IPS-20b (cell line): Measurements from ENCODE around the gene NKX2-4.
A peak's percentile ranks its signal among the peaks of the same experiment; 100 is the strongest.

Experiments
- H3K27ac ChIP-seq: one replicate; pipeline ENCODE4 v1.5.1; 2013; ENCODE audit warnings: low read length
- H3K27me3 ChIP-seq: 2 replicates; pipeline ENCODE4 v1.6.1; 2013; ENCODE audit warnings: mild to moderate bottlenecking, low read length, inconsistent platforms; ENCODE audit not compliant: insufficient read depth
- H3K36me3 ChIP-seq: 2 replicates; pipeline ENCODE4 v1.6.1; 2013; ENCODE audit warnings: low read depth, mild to moderate bottlenecking, inconsistent platforms, low read length, moderate library complexity; ENCODE audit not compliant: insufficient read depth
- H3K4me1 ChIP-seq: 2 replicates; pipeline ENCODE4 v1.6.1; 2013; ENCODE audit warnings: mild to moderate bottlenecking, control low read depth, inconsistent platforms, low read length, moderate library complexity; ENCODE audit not compliant: insufficient read depth
- H3K4me3 ChIP-seq: 2 replicates; pipeline ENCODE4 v1.5.1; 2013; ENCODE audit warnings: mild to moderate bottlenecking, low read length, inconsistent platforms
- H3K9ac ChIP-seq: 2 replicates; pipeline ENCODE4 v1.6.1; 2013; ENCODE audit warnings: low read depth, mild to moderate bottlenecking, inconsistent platforms, low read length, moderate library complexity
- H3K9me3 ChIP-seq: 2 replicates; pipeline ENCODE4 v1.6.1; 2013; ENCODE audit warnings: mild to moderate bottlenecking, low read depth, low read length, inconsistent platforms; ENCODE audit not compliant: insufficient read depth

NKX2-4 gene

DNA sequence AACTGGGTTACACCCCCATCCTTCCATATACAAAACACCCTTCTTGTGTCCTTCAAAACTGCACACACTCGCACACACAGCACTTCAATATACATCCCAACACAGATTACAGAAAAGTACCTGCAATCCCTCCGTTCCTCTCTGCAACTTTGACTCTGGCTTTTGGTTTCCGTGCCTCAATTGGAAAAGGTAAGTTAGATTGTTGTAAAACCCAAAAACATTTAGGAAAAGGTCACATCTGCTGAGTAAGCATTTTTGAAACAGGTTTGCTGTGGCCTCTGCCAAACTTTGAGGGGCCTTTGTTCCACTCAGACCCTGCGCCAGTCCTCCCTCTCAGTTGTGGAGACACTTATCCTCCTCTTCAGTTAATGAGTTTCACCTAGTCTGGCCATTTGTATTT, 4.2 kb downstream of the NKX2-4 start:
- Histone ChIP-seq H3K9me3 (peaks cover 6% of the 10 kb centered on the region; the same call in 1 of the 2 replicates), H3K9ac (no peak overlapping the region), H3K4me1 (no peaks in the 10 kb centered on the region; the same call in 1 of the 2 replicates), H3K36me3 (peaks cover 20% of the 10 kb centered on the region), H3K27me3 (peaks cover 96% of the 10 kb centered on the region), H3K4me3 (no peak overlapping the region), H3K27ac (no peak overlapping the region)

DNA sequence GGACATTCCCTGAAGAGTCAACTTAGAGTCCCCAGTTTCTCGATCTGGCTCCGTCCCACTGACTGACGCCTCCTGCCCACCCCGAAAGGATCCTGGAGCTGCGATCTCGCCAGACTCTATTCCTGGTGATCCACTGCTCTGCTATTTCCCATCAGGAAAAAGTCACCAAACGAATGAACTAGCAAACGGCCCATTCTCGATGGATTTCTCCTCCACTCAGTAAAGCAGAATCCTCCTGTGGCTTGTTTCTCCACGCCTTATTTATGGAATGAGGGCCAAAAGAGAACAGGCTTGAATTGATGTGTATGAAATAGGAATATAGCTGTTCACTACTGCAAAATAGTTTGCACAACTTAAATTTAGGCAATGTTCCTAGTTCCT, 5.4 kb downstream of the NKX2-4 start:
- Histone ChIP-seq H3K9me3 (peaks cover 6% of the 10 kb centered on the region; the same call in 1 of the 2 replicates), H3K9ac (no peak overlapping the region), H3K4me3 (peak overlapping the region; percentile 58), H3K27me3 (peaks cover 84% of the 10 kb centered on the region), H3K4me1 (no peaks in the 10 kb centered on the region), H3K36me3 (peaks cover 32% of the 10 kb centered on the region), H3K27ac (no peak overlapping the region)

DNA sequence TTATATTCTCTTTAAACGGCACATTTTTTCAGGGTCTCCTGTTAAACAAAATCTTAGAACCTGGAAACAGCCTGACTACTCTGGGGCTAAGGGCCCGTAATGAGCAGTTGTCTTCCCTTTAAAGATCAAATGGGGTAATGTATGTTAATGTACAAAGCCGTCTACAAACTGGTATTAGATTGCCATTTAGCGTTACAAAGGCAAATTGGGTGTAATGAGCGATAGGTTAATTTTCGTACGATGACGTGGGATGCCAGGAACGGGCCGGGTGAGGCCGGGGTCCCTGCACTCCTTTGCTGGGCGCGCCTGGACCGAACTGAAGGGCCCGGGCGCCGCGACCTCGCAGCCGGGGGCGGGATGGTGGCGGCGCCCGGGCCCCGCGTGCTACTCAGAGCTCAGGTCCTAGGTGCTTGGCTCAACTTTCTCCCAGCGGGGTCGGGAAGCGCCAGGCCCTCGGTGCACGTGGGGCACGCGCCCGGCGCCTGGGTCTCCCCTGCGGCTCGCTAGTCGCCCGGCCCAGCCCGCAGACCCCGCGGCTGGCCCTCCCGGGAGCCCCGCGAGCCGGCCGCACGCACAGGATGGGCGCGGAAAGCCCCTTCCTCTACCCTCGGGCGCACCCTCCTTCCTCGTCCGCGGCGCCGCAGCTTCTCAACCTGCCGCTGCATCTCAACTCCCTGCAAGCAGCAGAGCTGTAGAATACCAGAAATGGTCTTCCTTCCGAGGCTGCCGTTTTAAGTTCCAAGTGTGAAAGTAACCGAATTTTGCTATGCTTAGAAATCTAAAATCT, 5.9 kb downstream of the NKX2-4 start:
- H3K9ac ChIP-seq: no peak overlapping the region
- H3K9me3 ChIP-seq: peaks cover 6% of the 10 kb centered on the region; the same call in 1 of the 2 replicates
- H3K4me3 ChIP-seq: peak overlapping the region; percentile 58
- peaks cover 78% of the 10 kb centered on the region for H3K27me3 ChIP-seq
- H3K36me3 ChIP-seq: peaks cover 38% of the 10 kb centered on the region
- H3K4me1 ChIP-seq: no peaks in the 10 kb centered on the region
- no peak overlapping the region for H3K27ac ChIP-seq

DNA sequence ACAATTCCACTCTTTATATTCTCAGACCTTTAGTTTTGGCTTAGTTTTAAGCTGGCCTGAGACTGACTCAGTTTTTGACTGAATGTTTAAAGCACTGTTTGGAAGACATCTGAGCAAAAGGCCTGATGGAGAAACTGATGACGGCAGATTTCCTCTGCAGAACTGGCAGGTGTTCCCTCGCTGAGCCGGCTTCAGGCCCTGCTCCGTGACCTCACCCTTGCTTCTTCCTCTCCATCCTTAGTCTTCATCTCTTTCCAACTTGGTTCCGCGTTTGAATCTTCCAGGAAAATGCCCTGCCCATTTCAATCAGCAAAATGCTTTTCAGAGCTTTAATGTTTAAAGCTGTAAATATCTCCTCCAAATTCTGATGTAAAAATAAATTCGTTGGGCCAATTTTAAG, 6.6 kb downstream of the NKX2-4 start:
- Histone ChIP-seq H3K4me1 (no peaks in the 10 kb centered on the region), H3K9me3 (peaks cover 6% of the 10 kb centered on the region; the same call in 1 of the 2 replicates), H3K9ac (no peak overlapping the region), H3K36me3 (peaks cover 44% of the 10 kb centered on the region), H3K27ac (no peak overlapping the region), H3K27me3 (peaks cover 72% of the 10 kb centered on the region), H3K4me3 (peak overlapping the region; percentile 58; the same call in 1 of the 2 replicates)

DNA sequence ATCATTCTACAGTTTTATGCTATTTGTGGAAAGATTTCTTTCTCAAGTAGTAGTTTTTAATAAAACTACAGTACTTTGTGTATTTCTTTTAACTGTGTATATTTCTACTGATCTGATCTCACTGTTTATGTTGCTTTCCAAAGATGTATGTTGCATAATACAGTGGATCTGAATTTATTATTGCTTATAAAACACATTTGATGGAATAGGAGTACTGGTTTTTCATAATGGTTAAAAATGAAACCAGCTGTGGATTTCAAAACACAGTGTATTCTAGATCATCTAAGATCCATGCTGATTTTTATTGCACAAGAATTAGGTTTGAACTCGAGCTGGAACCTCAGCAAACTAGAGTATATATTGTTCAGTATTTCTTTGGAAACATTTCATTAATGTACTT, 8.0 kb downstream of the NKX2-4 start:
- peaks cover 56% of the 10 kb centered on the region for H3K36me3 ChIP-seq
- no peaks in the 10 kb centered on the region for H3K9me3 ChIP-seq
- H3K9ac ChIP-seq: no peak overlapping the region
- H3K4me3 ChIP-seq: no peak overlapping the region
- no peaks in the 10 kb centered on the region for H3K4me1 ChIP-seq
- H3K27me3 ChIP-seq: peaks cover 58% of the 10 kb centered on the region
- no peak overlapping the region for H3K27ac ChIP-seq

DNA sequence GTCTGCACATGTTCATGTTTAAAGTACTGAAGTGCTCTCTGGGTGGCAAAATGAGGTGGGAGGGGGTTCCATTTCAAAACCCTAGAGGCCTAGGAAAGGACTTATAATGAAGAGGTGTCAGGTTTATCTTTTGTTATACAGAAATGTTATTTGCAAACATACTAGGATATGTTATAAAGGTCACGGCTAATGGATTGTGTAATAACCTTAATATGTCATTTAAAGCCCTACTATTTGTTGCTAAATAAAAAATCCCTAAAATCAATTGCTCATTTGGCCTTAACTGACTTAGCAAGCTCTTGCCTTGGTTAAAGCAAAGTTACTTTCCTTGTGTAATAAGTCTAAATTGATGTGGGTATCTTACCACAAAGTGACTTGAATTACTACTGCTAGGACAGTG, 8.8 kb downstream of the NKX2-4 start:
- H3K27me3 ChIP-seq: peaks cover 50% of the 10 kb centered on the region
- H3K9me3 ChIP-seq: no peaks in the 10 kb centered on the region
- H3K36me3 ChIP-seq: peaks cover 64% of the 10 kb centered on the region
- H3K27ac ChIP-seq: no peak overlapping the region
- H3K4me3 ChIP-seq: no peak overlapping the region
- H3K9ac ChIP-seq: no peak overlapping the region
- no peaks in the 10 kb centered on the region for H3K4me1 ChIP-seq

DNA sequence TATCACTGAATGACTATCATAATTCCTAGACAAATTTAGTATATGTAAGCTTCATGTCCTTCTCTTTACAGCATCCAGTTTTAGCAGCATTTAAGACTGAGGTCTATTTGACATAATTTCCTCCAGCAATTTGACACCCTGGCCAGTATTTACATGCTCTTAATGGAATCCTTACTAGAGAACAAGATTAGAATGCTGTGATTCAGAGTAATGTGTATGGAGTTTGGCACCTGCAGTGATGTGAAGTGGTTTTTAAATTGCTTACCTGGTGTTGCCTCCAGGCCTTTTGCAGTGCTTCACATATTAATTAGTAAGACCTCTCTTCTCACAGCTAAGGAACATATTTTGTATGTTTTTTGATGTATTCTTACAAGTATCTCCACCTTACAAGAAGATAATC, 9.8 kb downstream of the NKX2-4 start:
- peaks cover 75% of the 10 kb centered on the region for H3K36me3 ChIP-seq
- H3K4me3 ChIP-seq: no peak overlapping the region
- H3K27me3 ChIP-seq: peaks cover 39% of the 10 kb centered on the region
- H3K9me3 ChIP-seq: no peaks in the 10 kb centered on the region
- H3K9ac ChIP-seq: no peak overlapping the region
- no peak overlapping the region for H3K27ac ChIP-seq
- no peaks in the 10 kb centered on the region for H3K4me1 ChIP-seq

DNA sequence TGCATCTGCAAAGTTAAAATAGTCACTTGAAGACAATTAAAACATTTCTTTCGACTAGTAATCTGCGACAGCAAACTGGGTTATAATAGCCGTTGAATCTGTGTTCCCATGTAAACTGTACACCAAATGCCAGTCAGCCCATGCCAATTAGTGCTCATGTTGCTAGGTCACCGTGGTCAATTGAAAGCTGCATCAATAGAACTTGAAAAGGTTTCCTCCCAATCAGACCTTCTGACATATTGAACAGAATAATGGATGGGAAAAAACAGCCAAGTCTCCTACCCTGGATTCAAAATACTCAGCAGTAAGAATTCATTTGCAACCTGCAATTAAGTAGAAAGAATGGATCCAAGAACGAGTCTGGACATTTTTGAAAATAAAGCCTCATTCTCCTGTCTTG, 11.2 kb downstream of the NKX2-4 start:
- peaks cover 89% of the 10 kb centered on the region for H3K36me3 ChIP-seq
- H3K4me1 ChIP-seq: no peaks in the 10 kb centered on the region
- H3K27me3 ChIP-seq: peaks cover 25% of the 10 kb centered on the region
- no peak overlapping the region for H3K27ac ChIP-seq
- H3K9ac ChIP-seq: no peak overlapping the region
- H3K9me3 ChIP-seq: no peaks in the 10 kb centered on the region
- H3K4me3 ChIP-seq: no peak overlapping the region

DNA sequence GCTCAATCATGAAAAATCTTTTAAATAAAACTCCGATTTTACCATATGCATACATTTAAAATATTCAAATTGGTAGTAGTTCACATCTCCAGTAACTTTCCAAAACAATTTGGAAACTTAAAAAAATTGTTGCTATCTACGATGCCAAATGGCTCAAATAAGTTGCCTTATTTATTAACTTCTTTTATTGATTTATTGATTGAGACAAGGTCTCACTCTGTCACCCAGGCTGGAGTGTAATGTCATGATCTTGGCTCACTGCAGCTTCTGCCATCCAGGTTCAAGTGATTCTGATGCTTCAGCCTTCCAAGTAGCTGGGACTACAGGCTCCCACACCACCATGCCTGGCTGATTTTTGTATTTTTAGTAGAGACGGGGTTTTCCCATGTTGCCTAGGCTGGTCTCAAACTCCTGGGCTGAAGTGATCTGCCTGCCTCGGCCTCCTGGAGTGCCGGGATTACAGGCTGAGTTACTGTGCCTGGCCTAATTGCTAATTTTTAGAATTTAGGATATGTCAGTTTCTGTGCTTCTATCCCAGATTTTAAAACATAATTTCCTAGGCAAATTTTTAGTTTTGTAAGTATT, 12.9 kb downstream of the NKX2-4 start:
- H3K4me3 ChIP-seq: no peak overlapping the region
- H3K27ac ChIP-seq: no peak overlapping the region
- peaks cover 98% of the 10 kb centered on the region for H3K36me3 ChIP-seq
- H3K27me3 ChIP-seq: peaks cover 8% of the 10 kb centered on the region; the same call in 1 of the 2 replicates
- no peaks in the 10 kb centered on the region for H3K9me3 ChIP-seq
- no peaks in the 10 kb centered on the region for H3K4me1 ChIP-seq
- no peak overlapping the region for H3K9ac ChIP-seq

DNA sequence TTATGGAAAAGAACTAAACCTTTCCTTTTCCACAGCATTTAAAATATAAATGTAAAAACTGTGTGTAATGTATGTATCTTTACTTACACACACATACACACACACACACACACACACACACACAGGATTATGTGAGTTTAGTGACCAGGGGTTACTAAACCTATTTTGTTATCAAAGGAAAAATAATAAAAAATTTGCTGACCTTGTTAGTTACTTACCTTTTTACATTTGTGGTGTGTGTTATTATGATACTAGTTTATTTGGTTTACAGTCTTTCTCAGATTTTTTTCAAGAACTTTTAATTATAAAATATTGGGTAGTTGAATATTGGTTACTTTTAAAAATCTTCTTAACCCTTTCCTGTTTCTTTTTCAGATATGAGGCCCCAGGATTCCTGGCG, 15.7 kb downstream of the NKX2-4 start:
- Histone ChIP-seq H3K27ac (no peak overlapping the region), H3K36me3 (peaks cover 82% of the 10 kb centered on the region)

DNA sequence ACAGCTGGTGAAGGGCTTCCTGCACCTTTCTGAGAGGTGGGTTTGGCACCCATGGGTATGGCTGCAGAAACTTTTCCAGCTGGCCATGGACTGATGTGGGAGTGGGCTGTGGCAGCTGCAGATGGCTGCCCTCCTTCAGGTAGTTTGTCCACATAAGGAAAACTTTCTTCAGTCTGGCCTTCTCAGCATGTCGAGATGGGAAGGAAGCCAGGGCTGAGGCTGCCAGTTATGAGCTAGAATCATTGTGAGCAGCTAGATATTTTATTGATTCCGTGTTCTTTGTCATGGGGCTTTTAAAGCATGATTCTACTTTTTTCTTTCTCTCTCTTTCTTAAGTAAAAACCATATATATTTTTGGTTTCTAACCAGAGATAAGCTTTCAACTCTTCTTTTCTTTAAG, 16.6 kb downstream of the NKX2-4 start:
- Histone ChIP-seq H3K4me1 (no peaks in the 10 kb centered on the region), H3K9ac (no peak overlapping the region), H3K27ac (no peak overlapping the region), H3K9me3 (no peaks in the 10 kb centered on the region), H3K4me3 (no peak overlapping the region), H3K27me3 (no peaks in the 10 kb centered on the region), H3K36me3 (peaks cover 78% of the 10 kb centered on the region)

More for the DNA sequence above, 15.7 kb downstream of the NKX2-4 start:
- Histone ChIP-seq H3K4me3 (no peak overlapping the region), H3K9ac (no peak overlapping the region), H3K9me3 (no peaks in the 10 kb centered on the region), H3K4me1 (no peaks in the 10 kb centered on the region), H3K27me3 (no peaks in the 10 kb centered on the region)

DNA sequence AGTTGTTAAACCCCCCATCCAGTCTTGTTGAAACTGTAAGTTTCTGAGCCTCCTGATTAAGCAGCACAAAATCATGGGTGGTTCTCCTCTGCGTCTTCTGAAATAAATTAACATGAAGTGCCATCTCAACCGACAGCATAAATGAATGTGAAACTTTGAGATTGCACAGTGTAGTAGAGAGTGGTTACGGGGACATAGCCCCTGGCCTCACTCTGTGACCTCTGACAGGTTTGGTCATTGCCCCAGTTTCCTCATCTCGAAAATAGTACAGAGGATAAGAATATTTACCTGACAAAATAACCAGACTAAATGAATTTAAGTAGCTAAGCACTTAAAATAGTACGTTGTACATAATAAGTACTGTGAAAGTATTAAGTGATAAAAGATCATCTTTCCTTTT, 19.1 kb downstream of the NKX2-4 start:
- Histone ChIP-seq H3K9me3 (no peaks in the 10 kb centered on the region), H3K4me3 (no peak overlapping the region), H3K27me3 (no peaks in the 10 kb centered on the region), H3K4me1 (no peaks in the 10 kb centered on the region), H3K36me3 (peaks cover 60% of the 10 kb centered on the region), H3K9ac (no peak overlapping the region), H3K27ac (no peak overlapping the region)
